GM18870 (cell line): Measurements from ENCODE around the gene COX17.

Experiments used
- ATAC-seq: cut with Tn5 transposase; IDR thresholded peaks from one replicate; pipeline ENCODE4 v1.9.1; 2021; ENCODE audit warnings: moderate library complexity; ENCODE audit not compliant: unreplicated experiment

Gene COX17

GRCh38 chr3:119675188-119675874 lies 1.9 kb downstream of the COX17 start:
- no peak for ATAC-seq

DNA sequence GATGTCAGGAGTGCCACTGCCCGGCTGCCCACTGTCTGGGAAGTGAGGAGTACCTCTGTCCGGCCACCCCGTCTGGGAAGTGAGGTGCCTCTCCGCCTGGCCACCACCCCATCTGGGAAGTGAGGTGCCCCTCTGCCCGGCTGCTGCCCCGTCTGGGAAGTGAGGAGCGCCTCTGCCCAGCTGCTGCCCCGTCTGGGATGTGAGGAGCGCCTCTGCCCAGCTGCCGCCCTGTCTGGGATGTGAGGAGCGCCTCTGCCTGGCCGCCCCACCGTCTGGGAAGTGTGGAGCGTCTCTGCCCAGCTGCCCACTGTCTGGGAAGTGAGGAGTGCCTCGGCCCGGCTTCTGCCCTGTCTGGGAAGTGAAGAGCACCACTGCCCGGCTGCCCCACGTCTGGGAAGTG lies 3.3 kb downstream of the COX17 start:
- no peak for ATAC-seq

GRCh38 chr3:119672776-119673175 lies 4.4 kb downstream of the COX17 start:
- no peak for ATAC-seq

- ATAC-seq = no peak
Measured at GRCh38 chr3:119669906-119670570, 7.2 kb downstream of the COX17 start.

DNA sequence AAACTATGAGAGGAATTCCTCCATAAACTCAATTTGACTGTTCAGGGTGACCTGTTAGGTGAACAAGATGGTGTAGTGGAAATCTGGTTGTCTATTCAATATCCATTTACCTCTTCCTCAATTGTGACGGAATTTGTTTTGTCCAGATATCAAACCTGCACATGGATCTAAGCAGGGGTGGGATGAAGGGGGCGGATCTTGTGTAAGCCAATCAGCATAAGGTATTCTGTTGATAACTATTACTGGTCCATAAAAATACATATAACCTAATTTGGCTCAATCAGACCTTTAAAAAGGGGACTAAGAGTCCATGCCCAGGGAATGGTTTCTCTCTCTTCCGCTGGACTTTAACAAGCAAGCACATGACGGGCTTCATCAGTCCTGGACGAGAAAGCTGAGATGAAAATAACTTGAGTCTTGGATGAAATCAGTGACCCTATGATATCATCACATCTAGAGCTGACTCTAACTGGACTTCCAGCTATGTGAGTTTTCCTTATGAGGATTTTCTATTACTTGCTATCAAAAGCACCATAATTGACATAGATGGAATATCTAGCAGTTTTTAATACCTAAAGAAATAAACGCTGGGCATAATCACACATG lies 11.1 kb downstream of the COX17 start:
- no peak for ATAC-seq

DNA sequence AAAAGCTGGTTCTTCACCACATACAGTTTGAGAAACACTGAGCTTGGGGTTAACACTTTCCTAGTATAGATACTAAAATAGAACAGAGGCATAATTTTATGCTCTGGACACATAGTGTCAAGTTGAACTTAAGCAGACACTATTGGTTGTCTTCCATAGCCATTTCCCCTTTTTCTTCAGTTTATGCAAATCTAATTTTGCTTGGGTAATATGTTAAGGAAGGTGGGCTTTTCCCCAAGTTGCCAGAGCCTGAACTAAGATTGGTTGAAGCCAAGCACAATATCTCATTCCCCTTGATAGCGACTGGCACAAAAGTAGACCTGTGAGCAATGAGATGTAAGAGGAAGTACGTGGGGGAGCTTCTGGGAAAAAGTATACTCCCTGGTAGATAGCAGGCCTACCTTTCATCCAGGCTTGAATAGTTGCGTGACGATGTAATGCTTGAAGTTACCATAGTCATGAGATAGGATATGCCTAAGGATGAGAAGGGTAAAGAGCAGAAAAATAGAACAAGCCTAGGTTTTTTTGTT lies 12.3 kb downstream of the COX17 start:
- ATAC-seq = no peak

DNA sequence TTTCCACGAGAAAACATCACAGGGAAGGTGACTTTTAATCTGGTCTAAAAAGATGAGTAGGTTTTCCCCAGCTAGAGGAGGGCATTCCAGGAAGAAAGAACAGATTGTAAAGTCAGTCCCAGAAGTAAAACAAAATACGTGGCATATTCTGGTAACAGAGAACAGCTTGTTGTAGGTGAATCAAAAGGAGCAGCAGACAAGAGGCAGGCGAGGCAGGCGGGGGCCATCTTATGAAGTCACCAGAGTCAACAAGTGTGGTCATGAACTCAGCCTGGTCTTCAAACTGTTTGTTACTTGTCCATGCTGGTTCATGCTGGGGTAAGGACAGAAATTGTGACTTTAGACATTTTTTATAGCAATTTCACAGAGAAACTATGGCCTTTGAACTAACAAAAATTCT lies 12.8 kb downstream of the COX17 start:
- ATAC-seq = no peak

GRCh38 chr3:119663885-119664284 lies 13.3 kb downstream of the COX17 start:
- no peak for ATAC-seq

DNA sequence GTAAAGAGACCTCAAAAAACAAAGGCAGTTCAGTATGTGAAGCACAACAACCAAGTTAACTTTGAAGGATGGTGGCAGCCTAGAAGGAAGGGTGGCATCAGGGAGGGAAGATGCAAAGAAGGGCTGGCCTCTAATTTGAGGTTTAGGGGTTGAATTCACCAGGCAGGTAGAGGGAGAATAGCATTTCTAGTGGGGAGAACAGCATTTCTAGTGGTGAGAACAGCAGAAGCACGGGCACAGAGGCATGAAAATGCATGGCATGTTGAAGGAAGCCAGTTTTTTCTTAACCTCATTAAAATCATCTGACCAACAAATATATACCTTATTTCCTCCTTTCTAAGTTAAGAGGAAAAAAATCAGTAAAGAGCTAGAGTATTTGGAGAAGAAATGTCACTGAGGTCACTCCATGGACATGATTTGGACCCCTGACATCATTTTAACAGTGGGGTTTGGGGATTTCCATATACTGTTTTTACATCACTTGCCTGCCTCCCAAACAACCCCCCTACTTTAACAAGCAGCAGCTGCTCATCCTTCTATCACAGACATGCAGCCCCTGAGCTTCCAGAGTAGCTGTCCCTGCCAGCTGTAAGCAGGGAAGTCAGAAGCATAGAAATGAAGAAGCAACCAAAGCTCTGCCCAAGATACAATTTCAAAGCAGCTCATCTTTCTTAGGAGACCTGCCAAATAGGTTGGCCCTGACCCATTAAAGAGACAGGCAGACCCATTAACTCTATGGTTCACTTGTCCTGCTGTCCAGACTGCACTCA lies 14.4 kb downstream of the COX17 start:
- ATAC-seq = no peak

GRCh38 chr3:119660474-119661440 lies 16.4 kb downstream of the COX17 start, which contains the start of gene POPDC2:
Gene POPDC2, minus strand, starts transcription at chr3:119660589. Its CDS starts 166 bp downstream, at chr3:119660423.
- no peak for ATAC-seq

GRCh38 chr3:119659606-119660291 lies 17.5 kb downstream of the COX17 start:
- ATAC-seq = no peak

DNA sequence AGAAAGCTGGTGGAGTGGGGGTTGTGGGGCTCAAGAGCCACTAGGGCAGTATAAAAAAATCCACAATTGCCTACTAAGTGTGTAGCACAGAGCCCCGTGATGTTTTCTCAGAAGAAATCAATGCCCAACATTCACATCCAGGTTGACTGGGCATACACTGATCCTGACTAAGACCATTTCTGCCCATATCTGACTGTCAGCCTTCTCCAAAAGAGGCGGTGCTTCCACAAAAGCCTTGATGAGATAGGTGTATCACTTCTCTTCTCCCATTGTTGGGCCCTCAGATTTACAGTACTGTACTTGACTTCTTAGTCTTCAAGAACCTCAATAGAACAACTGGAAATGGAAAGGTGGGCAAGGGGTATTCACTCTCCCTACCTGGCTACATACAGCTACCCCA lies 18.2 kb downstream of the COX17 start:
- ATAC-seq = no peak

DNA sequence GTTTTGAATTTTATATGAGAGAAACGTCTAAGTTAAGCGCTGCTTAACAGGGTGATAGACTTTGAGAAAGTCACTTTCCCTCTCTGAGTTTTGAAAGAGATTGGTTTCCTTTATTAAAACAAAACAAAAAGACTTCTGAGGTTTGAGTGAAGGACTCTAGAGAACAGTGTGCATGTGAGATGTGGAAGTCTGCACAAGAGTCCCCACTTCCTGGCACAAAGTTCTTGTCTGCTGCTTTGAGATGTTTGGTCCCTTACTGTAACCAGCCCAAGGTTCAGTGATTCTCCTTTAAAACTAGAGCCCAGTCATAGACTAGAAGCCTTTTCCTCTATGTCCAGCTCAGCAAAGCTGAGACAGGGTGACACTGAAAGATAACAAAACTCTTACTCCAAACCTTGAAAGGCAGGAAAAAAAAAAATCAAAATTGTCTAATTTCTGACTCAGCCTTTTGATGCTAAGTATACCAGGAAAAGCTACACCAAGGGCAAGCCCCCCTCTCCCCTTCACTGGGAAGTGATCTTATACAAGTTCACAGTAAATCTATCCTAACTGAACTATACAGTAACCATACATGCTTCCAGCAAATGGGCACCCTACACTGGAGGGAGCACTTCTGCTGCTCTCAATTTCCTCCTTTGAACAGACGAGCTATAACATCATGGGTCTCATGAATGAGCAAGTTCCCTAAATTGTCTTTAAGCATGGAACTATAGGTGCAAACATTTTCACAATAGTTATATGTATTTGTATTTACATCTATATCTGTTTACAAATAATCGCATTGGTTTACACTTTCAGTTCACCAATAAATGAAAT lies 19.1 kb downstream of the COX17 start:
- ATAC-seq = no peak

GRCh38 chr3:119653876-119654275 lies 23.3 kb downstream of the COX17 start:
- no peak for ATAC-seq

DNA sequence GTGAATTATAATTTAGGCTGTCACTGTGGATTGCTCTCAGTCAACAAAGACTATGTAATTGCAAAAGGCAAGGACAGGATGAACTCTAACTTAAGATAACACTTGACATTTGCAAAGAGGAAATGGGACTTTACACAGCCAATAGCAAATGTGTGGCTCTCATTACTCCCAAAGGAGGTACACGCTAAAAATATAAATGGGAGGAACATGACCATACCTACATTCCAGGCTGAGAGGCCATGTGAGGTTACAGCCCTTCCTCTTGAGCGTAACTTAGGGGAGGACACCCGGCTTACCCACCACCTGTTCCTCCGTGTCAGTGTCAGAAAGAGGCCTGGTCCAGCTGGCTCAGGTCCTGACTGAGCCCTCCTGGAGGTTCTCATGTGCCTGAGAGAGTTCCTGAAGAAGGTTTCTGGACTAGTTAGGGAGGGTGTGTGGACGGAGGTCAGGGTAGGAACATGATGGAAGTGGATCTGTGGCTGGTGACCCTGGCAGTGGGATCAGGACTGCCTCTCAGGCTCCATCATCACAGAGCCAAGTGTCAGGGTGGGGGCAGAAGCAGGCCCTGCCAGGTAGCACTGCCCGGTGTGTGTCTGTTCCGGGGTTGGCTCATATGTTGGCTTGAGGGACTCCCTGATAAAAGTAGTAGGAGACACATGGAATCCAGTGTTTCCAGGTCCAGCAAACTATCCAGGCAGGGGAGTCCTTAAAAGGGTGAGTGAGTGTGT lies 24.7 kb downstream of the COX17 start:
- ATAC-seq = no peak

GRCh38 chr3:119649761-119650160 lies 27.4 kb downstream of the COX17 start:
- ATAC-seq = no peak

GRCh38 chr3:119647843-119648575 lies 29.2 kb downstream of the COX17 start:
- ATAC-seq = no peak
